Nephron (organoid): ENCODE results near the gene ITPRIPL2.

Experiments used
- H3K27ac Mint-ChIP-seq, 3 experiments: 2 replicates each; pipeline ENCODE4 v1.8.0; 2020; ENCODE audit warnings: mixed read lengths in 3 of 3, mild to moderate bottlenecking in 2 of 3, moderate library complexity in 1 of 3
- H3K27me3 Mint-ChIP-seq: 2 replicates; pipeline ENCODE4 v1.8.0; 2021; ENCODE audit warnings: low read depth, mild to moderate bottlenecking, moderate library complexity, mixed read lengths
- H3K36me3 Mint-ChIP-seq: 2 replicates; pipeline ENCODE4 v1.8.0; 2020; ENCODE audit warnings: low read depth, mixed read lengths
- H3K4me1 Mint-ChIP-seq: 2 replicates; pipeline ENCODE4 v1.8.0; 2020; ENCODE audit warnings: mixed read lengths
- H3K4me3 Mint-ChIP-seq, 3 experiments: 2 replicates each; pipeline ENCODE4 v1.8.0; 2020; ENCODE audit warnings: mild to moderate bottlenecking in 3 of 3, mixed read lengths in 3 of 3, moderate library complexity in 2 of 3
- H3K9me3 Mint-ChIP-seq: 2 replicates; pipeline ENCODE4 v1.8.0; 2020; ENCODE audit warnings: mixed read lengths
- CTCF ChIP-seq, 3 experiments: fragments of 200-600 bp; sonication (generic); IDR thresholded peaks; one replicate each; pipeline ENCODE4 v1.5.0; 2021; ENCODE audit warnings: antibody characterized with exemption in 3 of 3; ENCODE audit not compliant: unreplicated experiment in 3 of 3

The ITPRIPL2 gene

DNA sequence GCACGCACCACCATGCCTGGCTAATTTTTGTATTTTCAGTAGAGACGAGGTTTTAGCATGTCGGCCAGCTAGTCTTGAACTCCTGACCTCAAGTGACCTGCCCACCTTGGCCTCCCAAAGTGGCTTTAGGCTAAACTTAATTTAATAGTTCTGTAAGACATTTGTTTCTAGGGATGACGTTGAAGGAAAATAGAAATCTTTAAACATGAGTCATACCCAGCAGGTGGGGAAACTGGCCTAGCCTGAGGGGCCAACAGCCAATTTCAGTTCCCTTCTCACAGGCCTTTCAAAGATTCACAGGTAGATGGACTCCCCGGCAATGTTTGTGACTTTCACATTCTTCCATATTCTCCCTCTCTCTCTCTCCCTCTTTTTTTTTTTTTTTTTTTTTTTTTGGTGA lies 18.1 kb upstream of the ITPRIPL2 start:
- Mint-ChIP-seq H3K36me3 (no peaks in the 10 kb centered on the region), H3K4me1 (peaks cover 7% of the 10 kb centered on the region), H3K27ac (no peak overlapping the region), H3K27me3 (no peaks in the 10 kb centered on the region), H3K9me3 (peaks cover 3% of the 10 kb centered on the region), H3K4me3 (no peak overlapping the region)
- no peak for TF ChIP-seq CTCF (IDR thresholded peaks at IDR 0.05; ENCODE audit: unreplicated experiment in 3 of 3)

- TF ChIP-seq CTCF (IDR thresholded peaks at IDR 0.05; ENCODE audit: unreplicated experiment in 3 of 3), result no peak
- no peaks in the 10 kb centered on the region for H3K36me3 Mint-ChIP-seq
- peaks cover 3% of the 10 kb centered on the region for H3K9me3 Mint-ChIP-seq
- no peak overlapping the region for H3K4me3 Mint-ChIP-seq
- no peak overlapping the region for H3K27ac Mint-ChIP-seq
- H3K27me3 Mint-ChIP-seq, result peaks cover 4% of the 10 kb centered on the region
- H3K4me1 Mint-ChIP-seq, result peaks cover 9% of the 10 kb centered on the region
These were observed 15.6 kb upstream of the ITPRIPL2 start for GRCh38 chr16:19098173-19098572.

GRCh38 chr16:19102187-19102872 lies 11.4 kb upstream of the ITPRIPL2 start:
- Mint-ChIP-seq H3K4me3 (no peak overlapping the region), H3K9me3 (peaks cover 3% of the 10 kb centered on the region), H3K4me1 (peaks cover 30% of the 10 kb centered on the region), H3K27ac (peak overlapping the region; percentile 15 to 75 (median 74)), H3K36me3 (no peaks in the 10 kb centered on the region), H3K27me3 (peaks cover 4% of the 10 kb centered on the region)
- TF ChIP-seq CTCF (IDR thresholded peaks at IDR 0.05; ENCODE audit: unreplicated experiment in 3 of 3), result no peak

DNA sequence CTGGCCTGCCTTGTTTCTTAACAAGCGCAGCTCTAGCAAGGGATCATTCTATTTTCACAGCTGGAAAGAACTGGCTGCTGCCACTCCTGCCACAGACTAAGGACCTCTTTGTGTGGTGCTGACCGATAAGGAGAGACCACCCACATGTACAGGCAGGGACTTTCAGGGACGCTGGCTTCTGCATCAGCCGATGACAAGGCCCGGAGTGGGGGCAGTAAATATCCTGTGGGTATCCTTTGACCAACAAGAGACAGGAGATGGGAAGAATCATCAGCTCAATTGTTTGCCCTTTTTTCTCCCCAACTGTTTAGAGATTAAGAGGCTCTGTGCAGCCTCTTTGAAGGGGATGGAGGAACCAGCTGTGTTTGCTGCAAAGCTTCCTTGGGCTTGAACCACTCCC lies 9.2 kb upstream of the ITPRIPL2 start:
- H3K4me1 Mint-ChIP-seq, result peaks cover 35% of the 10 kb centered on the region
- peak overlapping the region; percentile 12 to 40 (median 39) for H3K27ac Mint-ChIP-seq
- H3K4me3 Mint-ChIP-seq, result no peak overlapping the region
- no peaks in the 10 kb centered on the region for H3K9me3 Mint-ChIP-seq
- TF ChIP-seq CTCF (IDR thresholded peaks at IDR 0.05; ENCODE audit: unreplicated experiment in 3 of 3), result no peak
- H3K36me3 Mint-ChIP-seq, result no peaks in the 10 kb centered on the region
- H3K27me3 Mint-ChIP-seq, result peaks cover 4% of the 10 kb centered on the region

- Mint-ChIP-seq H3K27me3 (peaks cover 4% of the 10 kb centered on the region), H3K27ac (peak overlapping the region in 2 of 3 experiments; percentile 39 to 40), H3K36me3 (no peaks in the 10 kb centered on the region), H3K9me3 (no peaks in the 10 kb centered on the region), H3K4me1 (peaks cover 35% of the 10 kb centered on the region), H3K4me3 (no peak overlapping the region)
- TF ChIP-seq CTCF (IDR thresholded peaks at IDR 0.05; ENCODE audit: unreplicated experiment in 3 of 3), result no peak
These were observed 8.6 kb upstream of the ITPRIPL2 start for GRCh38 chr16:19105131-19105530.
